ENCODE data around the gene RBM33. TPM values are rescaled to one million over a fixed set of nuclear protein-coding genes. Genes with fewer than 3 reads are reported as not detected.

RBM33 gene
- total RNA-seq, 1 experiment from 2014 or later: 61.1 TPM

DNA sequence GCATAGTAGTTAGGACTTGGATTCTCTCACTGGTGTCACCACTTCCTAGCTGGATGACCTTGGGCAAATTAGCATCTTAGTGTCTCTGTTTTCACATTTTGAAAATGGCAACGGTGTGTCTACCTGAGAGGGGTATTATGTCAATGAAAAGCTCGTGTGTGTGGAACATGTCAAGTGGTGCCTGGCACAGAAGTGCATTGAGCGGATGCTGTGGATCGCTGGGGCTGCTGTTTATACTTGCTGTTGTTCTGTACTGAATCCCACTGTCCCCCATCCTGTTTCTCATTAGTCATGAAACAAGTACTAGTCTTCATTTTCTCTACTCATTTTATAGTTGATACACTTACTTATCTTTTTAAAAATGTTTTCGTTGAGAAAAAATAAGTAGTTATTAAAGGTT, 26.1 kb downstream of the RBM33 start:
- ATAC-seq (no peak), DNase-seq (ENCODE audit: low read depth, low spot score) (no peak)
- H3K27me3 ChIP-seq (ENCODE audit: control insufficient read depth, insufficient read depth, low read length): no peaks in the 10 kb centered on the region
- no peaks in the 10 kb centered on the region for H3K36me3 ChIP-seq (ENCODE audit: control insufficient read depth, insufficient read depth, low read length)
- in situ Hi-C loops (cut with HindIII; ENCODE audit: low pct_unique_long_range_greater_than_20kb, low sequenced_read_pairs) (no loop called here), intact Hi-C loops (cut with micrococcal nuclease; ENCODE audit: unreplicated experiment) (no loop called here)
- H3K4me1 ChIP-seq (ENCODE audit: control insufficient read depth, insufficient read depth, low read length): peaks cover 13% of the 10 kb centered on the region
- no peaks in the 10 kb centered on the region for H3K9me3 ChIP-seq (ENCODE audit: control insufficient read depth, insufficient read depth, low read depth, low read length)
- H3K27ac ChIP-seq (ENCODE audit: low read length): no peak overlapping the region
- TF ChIP-seq, protein P1, sequence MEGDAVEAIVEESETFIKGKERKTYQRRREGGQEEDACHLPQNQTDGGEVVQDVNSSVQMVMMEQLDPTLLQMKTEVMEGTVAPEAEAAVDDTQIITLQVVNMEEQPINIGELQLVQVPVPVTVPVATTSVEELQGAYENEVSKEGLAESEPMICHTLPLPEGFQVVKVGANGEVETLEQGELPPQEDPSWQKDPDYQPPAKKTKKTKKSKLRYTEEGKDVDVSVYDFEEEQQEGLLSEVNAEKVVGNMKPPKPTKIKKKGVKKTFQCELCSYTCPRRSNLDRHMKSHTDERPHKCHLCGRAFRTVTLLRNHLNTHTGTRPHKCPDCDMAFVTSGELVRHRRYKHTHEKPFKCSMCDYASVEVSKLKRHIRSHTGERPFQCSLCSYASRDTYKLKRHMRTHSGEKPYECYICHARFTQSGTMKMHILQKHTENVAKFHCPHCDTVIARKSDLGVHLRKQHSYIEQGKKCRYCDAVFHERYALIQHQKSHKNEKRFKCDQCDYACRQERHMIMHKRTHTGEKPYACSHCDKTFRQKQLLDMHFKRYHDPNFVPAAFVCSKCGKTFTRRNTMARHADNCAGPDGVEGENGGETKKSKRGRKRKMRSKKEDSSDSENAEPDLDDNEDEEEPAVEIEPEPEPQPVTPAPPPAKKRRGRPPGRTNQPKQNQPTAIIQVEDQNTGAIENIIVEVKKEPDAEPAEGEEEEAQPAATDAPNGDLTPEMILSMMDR (IDR thresholded peaks at IDR 0.05): no peak
- TF ChIP-seq, protein P2, sequence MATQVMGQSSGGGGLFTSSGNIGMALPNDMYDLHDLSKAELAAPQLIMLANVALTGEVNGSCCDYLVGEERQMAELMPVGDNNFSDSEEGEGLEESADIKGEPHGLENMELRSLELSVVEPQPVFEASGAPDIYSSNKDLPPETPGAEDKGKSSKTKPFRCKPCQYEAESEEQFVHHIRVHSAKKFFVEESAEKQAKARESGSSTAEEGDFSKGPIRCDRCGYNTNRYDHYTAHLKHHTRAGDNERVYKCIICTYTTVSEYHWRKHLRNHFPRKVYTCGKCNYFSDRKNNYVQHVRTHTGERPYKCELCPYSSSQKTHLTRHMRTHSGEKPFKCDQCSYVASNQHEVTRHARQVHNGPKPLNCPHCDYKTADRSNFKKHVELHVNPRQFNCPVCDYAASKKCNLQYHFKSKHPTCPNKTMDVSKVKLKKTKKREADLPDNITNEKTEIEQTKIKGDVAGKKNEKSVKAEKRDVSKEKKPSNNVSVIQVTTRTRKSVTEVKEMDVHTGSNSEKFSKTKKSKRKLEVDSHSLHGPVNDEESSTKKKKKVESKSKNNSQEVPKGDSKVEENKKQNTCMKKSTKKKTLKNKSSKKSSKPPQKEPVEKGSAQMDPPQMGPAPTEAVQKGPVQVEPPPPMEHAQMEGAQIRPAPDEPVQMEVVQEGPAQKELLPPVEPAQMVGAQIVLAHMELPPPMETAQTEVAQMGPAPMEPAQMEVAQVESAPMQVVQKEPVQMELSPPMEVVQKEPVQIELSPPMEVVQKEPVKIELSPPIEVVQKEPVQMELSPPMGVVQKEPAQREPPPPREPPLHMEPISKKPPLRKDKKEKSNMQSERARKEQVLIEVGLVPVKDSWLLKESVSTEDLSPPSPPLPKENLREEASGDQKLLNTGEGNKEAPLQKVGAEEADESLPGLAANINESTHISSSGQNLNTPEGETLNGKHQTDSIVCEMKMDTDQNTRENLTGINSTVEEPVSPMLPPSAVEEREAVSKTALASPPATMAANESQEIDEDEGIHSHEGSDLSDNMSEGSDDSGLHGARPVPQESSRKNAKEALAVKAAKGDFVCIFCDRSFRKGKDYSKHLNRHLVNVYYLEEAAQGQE (IDR thresholded peaks at IDR 0.05; ENCODE audit: insufficient read depth in 1 of 2, low read depth in 2 of 2, low read length in 1 of 2): no peak
- TF ChIP-seq POLR2AphosphoS5 (IDR thresholded peaks at IDR 0.05; ENCODE audit: low read depth, low read length): no peak
- TF ChIP-seq SIN3A (IDR thresholded peaks at IDR 0.05; ENCODE audit: borderline replicate concordance, insufficient read depth, low read depth, low read length): no peak
- no peak for TF ChIP-seq TCF7L2 (IDR thresholded peaks at IDR 0.05; ENCODE audit: low read depth, low read length)
- BruUV-seq (replicated peaks): no TSS peak
- ChIA-PET CTCF (no interaction called here), POLR2A (no interaction called here)
- no peak overlapping the region for H3K4me3 ChIP-seq (ENCODE audit: low read depth in 2 of 2, low read length in 2 of 2)

DNA sequence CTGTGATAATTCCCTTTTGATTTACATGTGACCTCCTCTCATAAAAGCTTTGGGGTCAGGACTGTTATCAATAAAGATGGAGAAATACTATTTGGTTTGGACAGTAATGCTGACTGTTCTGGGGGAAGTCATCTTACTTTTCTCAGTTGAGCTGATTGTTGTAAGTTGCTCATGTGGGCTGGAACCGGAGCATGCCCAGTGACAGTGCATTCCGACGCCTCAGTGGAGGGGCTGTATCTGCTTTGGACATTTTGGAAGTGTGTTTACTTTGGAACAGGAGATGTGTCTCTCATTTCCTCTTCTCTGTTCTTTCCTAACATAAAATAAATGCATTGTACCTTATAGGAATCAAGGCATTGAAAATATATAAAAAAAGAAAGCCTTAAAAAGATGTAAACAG, 30.1 kb downstream of the RBM33 start:
- DNase-seq (ENCODE audit: low read depth, low spot score) (no peak), ATAC-seq (no peak)
- POLR2A ChIA-PET: no interaction called here
- BruUV-seq (replicated peaks): no TSS peak
- in situ Hi-C loops (cut with HindIII; ENCODE audit: low pct_unique_long_range_greater_than_20kb, low sequenced_read_pairs) (no loop called here), intact Hi-C loops (cut with micrococcal nuclease; ENCODE audit: unreplicated experiment) (no loop called here)
- Histone ChIP-seq H3K4me3 (ENCODE audit: low read depth in 2 of 2, low read length in 2 of 2) (no peak overlapping the region), H3K27me3 (ENCODE audit: control insufficient read depth, insufficient read depth, low read length) (no peaks in the 10 kb centered on the region), H3K9me3 (ENCODE audit: control insufficient read depth, insufficient read depth, low read depth, low read length) (no peaks in the 10 kb centered on the region), H3K27ac (ENCODE audit: low read length) (no peak overlapping the region), H3K4me1 (ENCODE audit: control insufficient read depth, insufficient read depth, low read length) (peaks cover 6% of the 10 kb centered on the region; the same call in 1 of the 2 replicates), H3K36me3 (ENCODE audit: control insufficient read depth, insufficient read depth, low read length) (no peaks in the 10 kb centered on the region; the same call in 1 of the 2 replicates)
- CTCF ChIA-PET: no interaction called here
- TF ChIP-seq SIN3A (IDR thresholded peaks at IDR 0.05; ENCODE audit: borderline replicate concordance, insufficient read depth, low read depth, low read length): no peak
- no peak for TF ChIP-seq POLR2AphosphoS5 (IDR thresholded peaks at IDR 0.05; ENCODE audit: low read depth, low read length)

DNA sequence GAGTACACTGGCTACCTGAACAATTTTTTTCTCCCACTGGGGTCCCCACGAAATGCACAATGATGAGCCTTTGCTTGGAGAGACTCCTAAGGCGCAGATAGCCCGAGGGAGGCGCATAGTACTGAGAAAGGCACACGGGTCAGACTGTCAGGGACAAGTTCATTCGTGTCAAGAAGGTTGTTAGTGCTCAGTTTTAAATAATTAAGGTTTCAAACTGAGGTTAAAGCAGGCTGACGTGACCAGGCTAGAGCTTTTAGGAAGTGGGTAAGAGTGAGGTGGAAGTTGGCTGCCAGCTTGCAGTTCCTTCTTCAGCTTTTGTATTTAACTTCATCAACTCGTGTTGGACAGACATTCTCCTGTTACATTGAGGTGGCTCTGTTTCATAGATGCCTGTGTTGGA, 31.6 kb downstream of the RBM33 start:
- Histone ChIP-seq H3K9me3 (ENCODE audit: control insufficient read depth, insufficient read depth, low read depth, low read length) (no peaks in the 10 kb centered on the region), H3K4me3 (ENCODE audit: low read depth in 2 of 2, low read length in 2 of 2) (no peak overlapping the region), H3K27ac (ENCODE audit: low read length) (no peak overlapping the region), H3K27me3 (ENCODE audit: control insufficient read depth, insufficient read depth, low read length) (no peaks in the 10 kb centered on the region), H3K4me1 (ENCODE audit: control insufficient read depth, insufficient read depth, low read length) (no peaks in the 10 kb centered on the region; the same call in 1 of the 2 replicates), H3K36me3 (ENCODE audit: control insufficient read depth, insufficient read depth, low read length) (peaks cover 1% of the 10 kb centered on the region; the same call in 1 of the 2 replicates)
- BruUV-seq (replicated peaks): no TSS peak
- ATAC-seq: no peak
- TF ChIP-seq TCF7L2 (IDR thresholded peaks at IDR 0.05; ENCODE audit: low read depth, low read length) (no peak), POLR2AphosphoS5 (IDR thresholded peaks at IDR 0.05; ENCODE audit: low read depth, low read length) (no peak), SIN3A (IDR thresholded peaks at IDR 0.05; ENCODE audit: borderline replicate concordance, insufficient read depth, low read depth, low read length) (no peak)
- TF ChIP-seq, protein P2 (IDR thresholded peaks at IDR 0.05; ENCODE audit: insufficient read depth in 1 of 2, low read depth in 2 of 2, low read length in 1 of 2): no peak
- TF ChIP-seq, protein P1 (IDR thresholded peaks at IDR 0.05): no peak
- in situ Hi-C loops (cut with HindIII; ENCODE audit: low pct_unique_long_range_greater_than_20kb, low sequenced_read_pairs) (no loop called here), intact Hi-C loops (cut with micrococcal nuclease; ENCODE audit: unreplicated experiment) (no loop called here)
- ChIA-PET POLR2A (no interaction called here), CTCF (no interaction called here)
- no peak for DNase-seq (ENCODE audit: low read depth, low spot score)
